Measurements from ENCODE around the gene BAIAP2.
A peak's percentile ranks its signal among the peaks of the same experiment; 100 is the strongest.

The BAIAP2 gene

GRCh38 chr17:81091774-81092517 lies 57.0 kb downstream of the BAIAP2 start:
- DNase-seq, result no peak

GRCh38 chr17:81092518-81093095 lies 57.7 kb downstream of the BAIAP2 start:
- no peak for DNase-seq

GRCh38 chr17:81093619-81094508 lies 58.9 kb downstream of the BAIAP2 start:
- no peak for DNase-seq

GRCh38 chr17:81094509-81095382 lies 59.8 kb downstream of the BAIAP2 start:
- DNase-seq, result peak; percentile 55 to 88 (median 74)

GRCh38 chr17:81095383-81095762 lies 60.4 kb downstream of the BAIAP2 start:
- no peak for DNase-seq

GRCh38 chr17:81096741-81097133 lies 61.8 kb downstream of the BAIAP2 start:
- DNase-seq, result no peak

- DNase-seq, result peak in 1 of 5 donors; percentile 35
These were observed 62.4 kb downstream of the BAIAP2 start for GRCh38 chr17:81097134-81097942.

- no peak for DNase-seq
These were observed 63.0 kb downstream of the BAIAP2 start for GRCh38 chr17:81097943-81098308.

- no peak for DNase-seq
These were observed 64.9 kb downstream of the BAIAP2 start for GRCh38 chr17:81099888-81100287.

GRCh38 chr17:81100668-81101067 lies 65.7 kb downstream of the BAIAP2 start:
- no peak for DNase-seq

- peak; percentile 76 to 86 (median 80) for DNase-seq
These were observed 66.8 kb downstream of the BAIAP2 start for GRCh38 chr17:81101614-81102306.

- no peak for DNase-seq
These were observed 67.4 kb downstream of the BAIAP2 start for GRCh38 chr17:81102352-81102751.

- DNase-seq, result no peak
These were observed 67.9 kb downstream of the BAIAP2 start for GRCh38 chr17:81102869-81103268.

GRCh38 chr17:81103379-81103778 lies 68.4 kb downstream of the BAIAP2 start:
- no peak for DNase-seq

- no peak for DNase-seq
These were observed 71.8 kb downstream of the BAIAP2 start for GRCh38 chr17:81106716-81107115.

- no peak for DNase-seq
These were observed 73.3 kb downstream of the BAIAP2 start for GRCh38 chr17:81108220-81108619.

- DNase-seq, result no peak
These were observed 75.0 kb downstream of the BAIAP2 start for GRCh38 chr17:81109957-81110356.

GRCh38 chr17:81110488-81111040 lies 75.6 kb downstream of the BAIAP2 start:
- no peak for DNase-seq

- no peak for DNase-seq
These were observed 76.1 kb downstream of the BAIAP2 start for GRCh38 chr17:81111066-81111465.

GRCh38 chr17:81112450-81112849 lies 77.5 kb downstream of the BAIAP2 start:
- DNase-seq, result no peak

All from T-helper 1 cell (primary cell).